ENCODE measurements around the gene PTPN21.
A peak's percentile ranks its signal among the peaks of the same experiment; 100 is the strongest.

Gene PTPN21

DNA sequence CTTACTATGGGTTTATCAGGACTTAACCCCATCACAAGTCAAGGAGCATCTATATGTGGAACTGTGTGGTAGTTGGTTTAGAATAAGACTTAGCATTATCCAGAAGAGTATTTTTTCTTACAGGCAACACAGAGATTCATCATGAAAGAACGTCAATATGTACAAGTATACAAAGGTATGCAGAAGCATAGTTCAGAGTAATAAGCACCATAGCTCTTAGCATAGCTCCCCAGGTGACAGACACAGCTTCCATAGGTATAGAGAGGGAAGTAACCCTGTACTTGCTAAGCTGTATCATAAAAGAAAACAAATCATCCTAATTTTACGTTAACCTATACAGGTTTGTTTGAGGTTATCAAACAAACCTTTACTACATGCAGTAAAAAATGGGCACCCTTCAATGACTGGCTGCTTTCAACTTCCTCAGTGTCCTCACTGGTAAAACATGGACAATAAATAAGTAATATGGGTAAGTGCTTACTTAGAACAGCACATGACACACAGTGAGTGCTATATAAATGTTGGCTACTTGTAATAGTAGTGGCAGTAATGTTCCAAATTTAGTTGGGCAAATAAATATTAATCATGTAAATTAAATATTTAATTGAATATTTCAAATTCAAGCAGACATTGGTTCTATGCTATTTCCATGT, 50.9 kb downstream of the PTPN21 start:
- no peak for DNase-seq

DNA sequence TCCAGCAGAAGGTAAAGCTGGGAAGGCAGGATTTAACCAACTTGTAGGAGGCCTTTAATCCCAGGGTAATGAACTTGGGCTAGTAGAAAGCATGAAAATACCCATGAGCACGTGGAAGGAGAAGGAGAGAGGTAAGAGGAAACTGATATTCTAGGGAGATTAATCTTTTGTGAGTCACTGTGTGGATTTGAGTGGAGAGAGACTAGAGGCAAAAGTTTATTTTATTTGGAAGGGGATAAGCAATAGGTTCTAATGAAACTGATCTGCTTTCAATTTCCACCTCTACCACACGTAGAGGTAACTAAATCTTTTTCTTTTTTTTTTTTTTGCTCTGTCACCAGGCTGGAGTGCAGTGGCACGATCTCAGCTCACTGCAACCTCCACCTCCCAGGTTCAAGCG, 52.1 kb downstream of the PTPN21 start:
- DNase-seq: no peak

- no peak for DNase-seq
Measured at GRCh38 chr14:88500611-88501010, 54.2 kb downstream of the PTPN21 start.

DNA sequence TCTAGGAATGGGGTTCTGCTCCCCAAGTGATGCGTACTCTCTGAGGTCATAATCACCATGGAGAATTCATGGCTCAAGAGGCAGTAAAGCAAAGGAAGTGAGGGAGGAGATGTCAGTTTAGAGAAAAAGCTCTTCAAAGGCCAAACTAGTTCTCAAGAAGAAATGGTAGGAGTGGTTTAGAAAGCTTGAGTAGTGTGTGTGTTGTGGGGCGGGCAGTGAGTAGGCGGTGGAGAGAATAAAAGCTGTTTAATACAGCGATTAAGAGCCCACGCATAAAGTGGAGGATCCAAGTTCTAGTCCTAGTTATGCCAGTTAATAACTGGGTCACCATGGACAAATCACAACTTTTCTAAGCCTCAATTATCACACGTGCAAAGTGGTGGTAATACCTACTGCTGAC, 55.6 kb downstream of the PTPN21 start:
- no peak for DNase-seq

DNA sequence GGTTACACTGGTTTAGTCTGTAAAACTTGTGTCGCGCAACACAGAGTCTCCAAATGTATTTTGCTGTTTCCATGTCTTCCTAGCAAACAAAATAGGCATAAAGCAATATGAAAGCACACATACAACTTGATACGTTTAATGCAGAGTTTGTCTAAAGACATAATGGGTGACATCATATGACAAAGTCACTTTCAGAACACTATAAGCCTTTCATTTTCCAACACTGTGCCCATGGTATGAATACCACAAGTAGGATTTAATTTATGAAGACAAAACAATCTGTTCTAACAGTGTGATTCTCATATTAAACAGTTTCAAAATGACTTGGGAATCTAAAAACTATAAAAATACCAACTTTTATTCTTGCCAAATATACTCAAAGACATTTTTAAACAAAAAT, 58.4 kb downstream of the PTPN21 start:
- no peak for DNase-seq

GRCh38 chr14:88493392-88494185, 61.2 kb downstream of the PTPN21 start:
- DNase-seq: no peak

DNA sequence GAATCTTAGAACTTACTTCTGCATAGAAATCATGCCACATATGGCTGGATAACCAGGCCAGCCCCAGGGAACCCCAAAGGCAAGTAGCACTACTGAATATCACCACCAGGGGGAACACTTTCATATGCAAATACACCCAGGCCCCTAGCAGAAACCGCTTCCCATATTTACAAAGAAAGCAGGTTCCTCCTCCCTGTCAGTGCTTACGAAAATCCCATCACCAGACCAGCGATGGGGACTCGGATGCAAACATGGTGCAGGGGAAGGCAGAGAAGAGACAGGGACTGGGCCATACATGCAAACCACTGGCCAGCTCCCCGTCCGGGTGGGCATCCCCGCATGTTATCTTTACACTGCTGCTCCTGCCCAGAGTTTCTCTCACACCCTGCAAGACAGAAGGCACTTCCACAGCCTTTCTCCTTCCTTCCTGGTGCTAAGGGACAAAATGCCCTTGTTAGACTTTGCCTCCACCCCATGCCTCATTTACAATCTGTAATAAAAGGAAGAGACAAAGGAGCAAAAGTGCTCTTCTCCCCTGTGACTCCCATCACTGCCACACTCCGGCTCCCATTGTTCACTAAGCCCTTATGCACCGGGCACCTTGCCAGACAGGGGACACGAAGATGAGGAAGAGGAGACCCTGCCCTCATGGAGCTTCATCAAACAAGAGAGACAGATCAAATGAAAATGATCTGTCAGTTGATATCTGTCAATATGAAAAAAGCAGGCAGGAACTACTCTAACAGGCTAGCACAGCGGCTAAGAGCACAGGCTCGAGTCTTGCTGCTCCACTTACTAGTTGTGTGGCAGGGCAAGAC, 62.3 kb downstream of the PTPN21 start:
- peak; percentile 68 to 90 (median 76) for DNase-seq

- DNase-seq: no peak
Measured at GRCh38 chr14:88490168-88490567, 64.6 kb downstream of the PTPN21 start.

DNA sequence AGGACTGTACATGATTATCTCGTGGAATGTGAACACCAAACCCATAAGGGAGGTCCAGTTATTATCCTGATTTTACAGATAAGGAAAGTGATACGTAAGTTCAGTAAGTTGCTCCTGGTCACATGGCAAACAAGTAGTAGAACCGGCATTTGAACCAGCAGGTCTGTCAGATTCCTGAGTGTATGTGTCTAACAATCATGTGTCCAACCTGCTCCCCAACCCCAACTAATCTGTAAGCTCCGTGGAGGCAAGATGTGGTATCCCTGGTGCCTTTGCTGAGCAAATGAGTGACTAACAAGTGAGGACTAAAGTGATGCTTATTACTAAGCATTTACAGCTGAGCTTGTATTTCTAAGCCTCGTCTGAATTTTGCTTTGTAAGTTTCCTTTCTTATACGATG, 65.9 kb downstream of the PTPN21 start:
- no peak for DNase-seq

DNA sequence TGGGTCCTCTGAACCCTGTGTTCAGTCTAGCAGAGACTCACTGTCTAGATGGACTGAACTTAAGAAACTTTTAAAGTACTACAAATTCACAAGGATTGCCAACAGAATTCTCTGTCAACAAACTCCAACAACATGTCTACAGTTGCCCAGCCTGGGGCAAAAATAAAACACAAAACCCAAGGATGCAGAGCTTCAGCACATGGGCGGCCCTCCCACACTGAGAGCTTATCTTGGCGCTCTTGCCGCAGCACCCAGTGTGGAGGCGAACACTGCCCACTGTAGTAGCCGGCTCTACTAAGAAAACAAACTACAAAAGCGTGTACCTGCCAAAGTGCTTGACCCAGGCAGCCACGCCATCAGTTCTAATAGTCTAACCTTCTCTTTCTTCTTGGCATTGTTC, 66.7 kb downstream of the PTPN21 start:
- no peak for DNase-seq

- DNase-seq: no peak
Measured at GRCh38 chr14:88482524-88482923, 72.3 kb downstream of the PTPN21 start.

DNA sequence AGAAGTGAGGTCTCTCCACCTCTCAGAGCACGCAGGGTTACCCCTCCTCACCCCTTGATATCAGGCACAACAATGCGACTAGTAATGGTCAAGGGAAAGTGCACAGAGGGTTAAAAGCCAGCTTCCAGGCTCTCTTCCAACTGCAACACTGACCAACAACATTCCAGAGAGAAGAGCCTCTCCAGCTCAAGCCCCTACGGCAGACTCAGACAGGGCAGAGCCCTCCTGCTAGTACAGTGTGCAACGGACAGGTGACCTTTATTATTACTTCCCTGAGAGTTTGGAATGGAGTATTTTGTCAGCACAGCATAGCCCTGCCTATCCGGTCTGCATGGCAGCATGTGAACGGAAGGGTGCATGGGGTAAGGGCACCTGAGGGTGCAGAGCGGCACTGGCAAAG, 73.0 kb downstream of the PTPN21 start:
- no peak for DNase-seq

- no peak for DNase-seq
Measured at GRCh38 chr14:88481059-88481458, 73.7 kb downstream of the PTPN21 start.

- DNase-seq: no peak
Measured at GRCh38 chr14:88479574-88479987, 75.2 kb downstream of the PTPN21 start.

DNA sequence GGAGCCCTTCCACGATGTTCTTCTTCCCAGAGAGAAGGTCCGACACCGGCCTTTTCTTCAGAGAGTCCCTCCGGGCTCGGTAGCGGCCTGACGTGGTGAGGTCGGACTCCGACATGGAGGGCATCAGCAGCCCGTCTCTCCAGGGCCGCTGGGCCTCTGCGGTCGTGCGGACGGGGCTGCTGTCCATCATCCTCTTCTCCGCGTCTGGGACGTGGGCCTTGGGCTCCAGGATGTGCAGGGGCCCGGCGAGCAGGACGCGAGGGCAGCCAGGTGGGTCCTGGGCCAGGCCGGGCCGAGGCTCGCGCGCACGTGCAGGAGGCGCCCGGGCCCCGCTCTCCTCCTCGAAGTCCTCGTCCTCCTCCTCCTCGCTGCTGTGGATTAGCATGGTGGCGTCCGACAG, 75.9 kb downstream of the PTPN21 start:
- no peak for DNase-seq

DNA sequence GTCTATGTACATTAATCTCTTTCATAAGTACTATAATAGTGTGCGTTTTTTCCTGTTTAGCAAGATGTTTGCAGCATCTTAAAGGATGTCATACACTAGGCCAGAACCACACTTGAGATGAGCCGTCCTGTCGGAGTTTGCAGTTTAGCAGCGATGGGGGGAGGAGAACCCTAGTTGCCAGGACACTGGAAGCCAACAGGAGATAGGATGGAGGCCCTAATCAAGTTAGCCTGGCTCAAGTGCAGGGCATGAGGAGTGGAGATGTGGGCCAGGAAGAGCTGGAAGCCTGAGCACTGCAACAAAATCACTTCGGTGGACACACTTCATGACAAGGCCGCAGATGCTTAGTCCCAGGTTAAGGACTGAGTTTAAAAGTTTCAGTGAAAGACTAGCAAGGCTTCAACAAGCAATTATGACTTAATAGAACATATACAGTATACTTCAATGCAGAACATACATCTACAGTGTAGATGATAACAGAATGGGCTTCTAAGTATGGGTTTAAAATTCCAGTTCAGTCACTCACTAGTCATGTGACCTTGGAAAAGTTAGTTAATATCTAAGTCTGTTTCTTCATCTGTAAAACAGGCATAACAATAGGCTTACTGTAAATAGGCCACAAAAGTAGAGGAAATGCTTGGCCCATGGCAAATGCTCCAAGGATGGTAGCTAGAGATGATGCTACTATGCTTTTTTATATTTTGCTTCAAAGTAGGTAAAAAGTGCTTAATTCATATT, 77.1 kb downstream of the PTPN21 start:
- DNase-seq: no peak

DNA sequence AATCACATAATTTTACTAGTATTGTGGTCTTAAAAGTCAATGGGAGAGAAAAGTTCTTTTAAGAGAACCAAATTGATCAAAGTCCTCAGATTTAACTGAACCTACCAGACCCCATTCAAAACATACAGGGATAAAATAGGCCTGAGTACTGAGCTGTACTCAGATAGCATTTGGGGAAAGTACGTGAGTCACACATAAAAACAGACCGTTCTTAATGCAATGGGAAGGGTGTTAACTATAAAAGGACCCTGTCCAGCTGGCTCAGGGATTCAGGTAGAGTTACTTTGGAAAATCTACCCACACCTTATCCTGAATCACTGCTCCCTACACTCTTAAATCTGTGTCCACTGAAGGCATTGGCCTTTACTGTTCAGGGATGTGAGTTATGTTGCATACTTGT, 78.0 kb downstream of the PTPN21 start:
- DNase-seq: no peak

DNA sequence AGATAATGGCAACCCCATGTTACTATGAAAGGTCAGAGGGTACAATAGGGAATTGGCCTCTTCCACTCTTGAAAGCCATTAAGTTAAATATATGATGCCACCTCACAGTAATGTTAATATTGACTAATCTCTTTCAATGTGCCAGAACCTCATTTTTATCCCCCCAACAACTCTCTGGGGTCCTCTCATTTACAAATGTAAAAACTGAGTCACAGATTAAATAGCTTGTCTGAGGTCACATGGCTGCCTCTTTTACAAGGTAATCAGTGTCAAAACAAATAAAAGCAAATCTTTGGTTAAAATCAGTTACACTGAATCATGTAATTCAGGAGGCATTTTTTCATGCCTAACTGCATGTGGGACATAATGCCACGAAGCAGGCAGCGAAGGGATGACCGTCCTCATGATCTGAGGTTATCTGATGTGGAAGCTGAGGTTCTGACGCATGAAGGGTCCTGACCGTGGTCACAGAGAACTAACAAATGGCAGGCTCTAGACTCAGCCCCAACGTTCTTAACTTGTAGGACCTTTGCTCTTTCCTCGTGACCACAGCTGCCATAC, 78.5 kb downstream of the PTPN21 start:
- DNase-seq: peak in 1 of 3 experiments; percentile 7

GRCh38 chr14:88473791-88474190, 81.0 kb downstream of the PTPN21 start:
- DNase-seq: no peak

DNA sequence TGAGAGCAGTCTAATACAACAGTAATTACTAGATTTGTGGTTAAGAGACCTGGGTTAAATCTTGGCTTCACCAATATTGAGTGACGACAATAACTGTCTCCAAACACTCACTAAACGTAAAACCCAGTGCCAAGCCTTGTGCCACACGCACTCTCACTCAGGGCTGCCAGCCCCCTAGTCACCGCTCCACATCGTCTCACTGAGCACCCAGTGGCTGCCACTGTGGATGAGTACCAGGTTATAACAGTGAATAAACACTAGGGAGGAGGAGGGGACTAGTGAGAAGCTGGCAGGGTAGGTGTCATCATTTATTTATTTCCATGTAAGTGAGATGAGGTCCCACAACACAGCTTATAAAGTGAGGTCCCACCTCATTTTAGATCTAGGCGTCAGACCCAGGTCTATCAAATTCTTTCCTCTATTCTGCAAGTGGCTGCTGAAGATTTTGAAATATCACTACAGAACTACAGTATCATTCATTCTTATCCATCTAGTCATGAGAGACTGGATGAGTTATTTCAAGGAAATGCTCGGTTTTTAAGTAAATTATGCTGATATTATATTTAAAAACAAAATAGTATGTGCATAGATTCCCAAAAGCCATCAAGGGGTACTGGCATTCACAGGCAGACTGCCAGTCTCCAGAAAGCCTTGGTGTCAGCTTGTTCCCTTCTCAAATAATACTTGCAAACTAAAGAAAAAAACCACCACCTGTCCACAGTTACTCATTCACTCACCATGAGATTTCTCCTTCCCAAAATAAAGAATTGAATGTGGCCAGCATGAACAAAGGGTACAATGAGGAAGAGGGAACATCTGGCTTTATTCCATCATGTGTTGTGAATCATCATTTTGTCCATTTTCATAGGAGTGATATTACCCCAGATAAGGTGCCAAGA, 84.0 kb downstream of the PTPN21 start:
- DNase-seq: no peak

DNA sequence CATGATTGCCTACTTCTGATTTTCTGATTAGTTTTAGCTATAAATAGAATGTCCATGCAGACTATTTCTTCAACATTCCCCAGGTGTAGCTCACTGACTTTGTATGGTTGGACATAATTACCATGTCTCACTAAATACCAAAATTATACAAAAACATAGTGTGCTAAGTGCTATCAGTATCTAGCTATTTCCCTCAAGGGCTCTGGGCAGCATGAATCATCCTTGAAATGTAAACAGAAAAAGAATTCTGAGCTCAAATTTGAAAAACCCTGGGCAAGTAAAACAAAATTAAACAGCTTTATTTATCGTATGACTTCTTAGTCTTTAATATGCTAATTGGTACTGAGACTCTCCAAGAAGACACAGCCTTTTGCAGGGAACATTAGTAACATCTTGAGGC, 86.4 kb downstream of the PTPN21 start:
- DNase-seq: no peak

DNA sequence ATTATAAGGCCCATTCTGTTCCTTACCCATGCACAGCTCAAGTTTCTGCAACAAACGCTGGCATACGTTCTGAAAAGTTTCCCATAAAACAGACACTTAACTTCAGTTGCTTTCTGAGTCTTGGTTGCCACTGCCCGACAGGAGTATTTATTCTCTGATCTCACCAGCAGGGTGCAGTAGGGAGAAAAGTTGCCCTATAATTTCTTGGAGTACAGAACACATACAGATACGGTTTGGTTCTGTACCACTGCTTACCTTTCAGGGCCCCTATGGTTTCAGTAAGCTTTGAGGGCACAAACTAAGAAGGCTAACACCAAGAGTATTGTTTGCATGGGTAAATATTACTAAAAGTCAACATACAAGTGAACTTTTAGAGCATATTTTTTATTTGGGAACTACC, 91.5 kb downstream of the PTPN21 start:
- DNase-seq: peak in 2 of 3 experiments; percentile 21 to 43

All from NCI-H1417 (cell line).